K562 (cell line): Measurements from ENCODE around the gene AIDA. TPM values are rescaled to one million over a fixed set of nuclear protein-coding genes. Genes with fewer than 3 reads are reported as not detected.

Experiments
- CCNT2 ChIP-seq: IDR thresholded peaks from 2 replicates; pipeline ENCODE4 v1.6.1; 2011; ENCODE audit warnings: borderline replicate concordance, low read depth, mild to moderate bottlenecking, moderate library complexity, mixed read lengths, low read length; ENCODE audit not compliant: insufficient read length; ENCODE audit errors: extremely low read depth
- CHAMP1 ChIP-seq: fragments of 450-650 bp; IDR thresholded peaks from 2 replicates; pipeline ENCODE4 v1.6.1; 2016; ENCODE audit warnings: mild to moderate bottlenecking
- FOS ChIP-seq: IDR thresholded peaks from 3 replicates; pipeline ENCODE4 v1.6.1; 2011; ENCODE audit not compliant: insufficient read length; ENCODE audit errors: extremely low read depth
- HES1 ChIP-seq: fragments of 450-650 bp; IDR thresholded peaks from 2 replicates; pipeline ENCODE4 v1.6.1; 2016; ENCODE audit warnings: low read depth, mild to moderate bottlenecking, moderate library complexity
- HNRNPUL1 ChIP-seq: fragments of 200-400 bp; formaldehyde crosslinking; IDR thresholded peaks from 2 replicates; pipeline ENCODE4 v1.6.1; 2017; ENCODE audit warnings: low read length
- MITF ChIP-seq: IDR thresholded peaks from 2 replicates; pipeline ENCODE4 v1.6.1; 2014; ENCODE audit warnings: antibody characterized with exemption
- NKRF ChIP-seq: fragments of 450-650 bp; IDR thresholded peaks from 2 replicates; pipeline ENCODE4 v1.6.1; 2016; ENCODE audit warnings: borderline replicate concordance
- NUFIP1 ChIP-seq: fragments of 450-650 bp; IDR thresholded peaks from 2 replicates; pipeline ENCODE4 v1.6.1; 2018; ENCODE audit not compliant: partially characterized antibody
- OTX1 ChIP-seq: fragments of 450-650 bp; formaldehyde crosslinking; IDR thresholded peaks from 2 replicates; pipeline ENCODE4 v1.4.0; 2022; ENCODE audit warnings: mild to moderate bottlenecking
- PHF8 ChIP-seq: fragments of 200-600 bp; sonication (generic); IDR thresholded peaks from 2 replicates; pipeline ENCODE4 v1.6.1; 2012; ENCODE audit warnings: mixed run types, mild to moderate bottlenecking, inconsistent platforms, low read length, moderate library complexity, borderline replicate concordance
- PRMT5 ChIP-seq: sonication (generic); formaldehyde crosslinking; IDR thresholded peaks from 2 replicates; pipeline ENCODE4 v1.5.0; 2020; ENCODE audit warnings: missing genetic modification reagents
- TFAP4 ChIP-seq: sonication (generic); formaldehyde crosslinking; IDR thresholded peaks from 2 replicates; pipeline ENCODE4 v1.8.0; 2022; ENCODE audit warnings: missing genetic modification reagents, mild to moderate bottlenecking, moderate library complexity, borderline replicate concordance
- ZC3H11A ChIP-seq: IDR thresholded peaks from 2 replicates; pipeline ENCODE4 v1.6.1; 2012; ENCODE audit warnings: low read depth, low read length, improper control_type of control experiment
- ZNF165 ChIP-seq: fragments of 250-450 bp; sonication (Bioruptor Pico); IDR thresholded peaks from 2 replicates; pipeline ENCODE4 v1.4.0; 2020; ENCODE audit warnings: borderline replicate concordance
- ZNF518B ChIP-seq: fragments of 250-450 bp; sonication (Bioruptor Pico); IDR thresholded peaks from 2 replicates; pipeline ENCODE4 v1.5.0; 2021; ENCODE audit warnings: mild to moderate bottlenecking, moderate library complexity
- polyA plus RNA-seq, 8 experiments: library from polyadenylated mRNA; depleted of rRNA in 4 of 8; stranded (reverse) in 5 of 8; unstranded in 3 of 8; fragments of >200 nt; fragmentation: Nextera tagmentation in 2 of 8; fragmentation: Illumina TruSeq in 1 of 8; extraction: Ambion mirVana in 2 of 8; extraction: Trizol in 1 of 8; gene quantifications; 2 replicates each; pipeline versions ENCODE4 v1.2.1 to v1.2.3, GENCODE V29; 2011 to 2014; ENCODE audit warnings: inconsistent platforms in 1 of 8, missing spikeins in 1 of 8
- total RNA-seq, 7 experiments: library from RNA; depleted of rRNA in 6 of 7; stranded (reverse); fragments of >200 nt in 6 of 7; fragmentation: Illumina TruSeq in 2 of 7; extraction: Trizol in 2 of 7; gene quantifications; 2 replicates each; pipeline versions ENCODE4 v1.2.1 to v1.2.3, GENCODE V29; 2011 to 2021; ENCODE audit warnings: low replicate concordance in 1 of 7

Gene AIDA
- total and polyA plus RNA-seq, 9 of the 15 experiments (the other 6 are each of a cell fraction or from before 2014, with no cell fraction given): 18.2 to 77.9 (median 24.9) TPM

- TF ChIP-seq CHAMP1 (no peak), FOS (no peak), HNRNPUL1 (no peak), ZNF518B (CRISPR knock-in tag) (no peak), ZNF165 (CRISPR knock-in tag) (no peak), ZC3H11A (no peak), PRMT5 (CRISPR knock-in tag) (no peak), MITF (no peak), OTX1 (CRISPR knock-in tag) (no peak), NKRF (no peak), TFAP4 (CRISPR knock-in tag) (peak; percentile 96), PHF8 (peak; percentile 34; the same call in 1 of the 2 replicates), HES1 (peak; percentile 100), CCNT2 (peak; percentile 85), NUFIP1 (no peak)
Observed at GRCh38 chr1:222711319-222712252, 705 bp downstream of the AIDA start (continued).
